SK-N-SH treated with all-trans-retinoic acid at 6 μM for 48 hours (cell line): ENCODE data around the gene AACS.
"Not testable (repeated sequence)": the region's sequence is repeated elsewhere in the genome, so short reads cannot be mapped to it uniquely, and the experiment has no call there.

Experiments used
- ATAC-seq: fragments of 200-7000 bp; cut with Tn5 transposase; 3 replicates; pipeline ENCODE4 v1.9.1; 2020; ENCODE audit warnings: mild to moderate bottlenecking, moderate library complexity
- ARNTL ChIP-seq: fragments of 450-650 bp; formaldehyde crosslinking; IDR thresholded peaks from 2 replicates; pipeline ENCODE4 v1.5.0; 2020; ENCODE audit warnings: low read depth, mild to moderate bottlenecking, moderate library complexity, borderline replicate concordance
- BACH2 ChIP-seq: fragments of 250-450 bp; sonication (Bioruptor Pico); IDR thresholded peaks from 2 replicates; pipeline ENCODE4 v1.9.0; 2021; ENCODE audit warnings: mild to moderate bottlenecking, borderline replicate concordance
- CREB5 ChIP-seq: fragments of 250-450 bp; sonication (Bioruptor Pico); IDR thresholded peaks from 2 replicates; pipeline ENCODE4 v1.5.1; 2020; ENCODE audit warnings: low read depth, mild to moderate bottlenecking, moderate library complexity
- CSDC2 ChIP-seq: fragments of 250-450 bp; sonication (Bioruptor Pico); IDR thresholded peaks from 2 replicates; pipeline ENCODE4 v1.5.0; 2020; ENCODE audit warnings: mild to moderate bottlenecking, moderate library complexity
- CSRNP3 ChIP-seq: fragments of 250-450 bp; sonication (Bioruptor Pico); IDR thresholded peaks from 2 replicates; pipeline ENCODE4 v1.5.1; 2021; ENCODE audit warnings: mild to moderate bottlenecking, moderate library complexity
- ESRRG ChIP-seq: fragments of 250-450 bp; sonication (Bioruptor Pico); IDR thresholded peaks from 2 replicates; pipeline ENCODE4 v1.6.1; 2021; ENCODE audit warnings: mild to moderate bottlenecking
- GLIS3 ChIP-seq: fragments of 250-450 bp; sonication (Bioruptor Pico); IDR thresholded peaks from 2 replicates; pipeline ENCODE4 v1.5.0; 2020; ENCODE audit warnings: mild to moderate bottlenecking, moderate library complexity
- ISL1 ChIP-seq: fragments of 250-450 bp; sonication (Bioruptor Pico); IDR thresholded peaks from 2 replicates; pipeline ENCODE4 v2.1.2; 2022; ENCODE audit warnings: mild to moderate bottlenecking, moderate library complexity
- PATZ1 ChIP-seq: fragments of 250-450 bp; sonication (Bioruptor Pico); IDR thresholded peaks from 2 replicates; pipeline ENCODE4 v1.8.0; 2020; ENCODE audit warnings: mild to moderate bottlenecking, moderate library complexity, borderline replicate concordance
- POU6F1 ChIP-seq: fragments of 250-450 bp; sonication (Bioruptor Pico); IDR thresholded peaks from 2 replicates; pipeline ENCODE4 v1.8.0; 2021; ENCODE audit warnings: low read depth, mild to moderate bottlenecking, moderate library complexity, borderline replicate concordance
- PPARA ChIP-seq: fragments of 250-450 bp; sonication (Bioruptor Pico); IDR thresholded peaks from 2 replicates; pipeline ENCODE4 v1.5.0; 2020; ENCODE audit warnings: mild to moderate bottlenecking, borderline replicate concordance
- RARB ChIP-seq: fragments of 250-450 bp; sonication (Bioruptor Pico); IDR thresholded peaks from 2 replicates; pipeline ENCODE4 v1.8.0; 2021; ENCODE audit warnings: mild to moderate bottlenecking, moderate library complexity
- SNAI2 ChIP-seq: fragments of 250-450 bp; sonication (Bioruptor Pico); IDR thresholded peaks from 2 replicates; pipeline ENCODE4 v1.5.0; 2020; ENCODE audit warnings: mild to moderate bottlenecking, moderate library complexity
- TCF4 ChIP-seq: fragments of 250-450 bp; sonication (Bioruptor Pico); IDR thresholded peaks from 2 replicates; pipeline ENCODE4 v1.8.0; 2021; ENCODE audit warnings: mild to moderate bottlenecking, moderate library complexity, borderline replicate concordance
- TOX ChIP-seq: fragments of 250-450 bp; sonication (Bioruptor Pico); IDR thresholded peaks from 2 replicates; pipeline ENCODE4 v1.8.0; 2021; ENCODE audit warnings: mild to moderate bottlenecking, moderate library complexity, borderline replicate concordance
- TSHZ2 ChIP-seq: fragments of 250-450 bp; sonication (Bioruptor Pico); IDR thresholded peaks from 2 replicates; pipeline ENCODE4 v1.5.0; 2020; ENCODE audit warnings: mild to moderate bottlenecking, moderate library complexity
- ZC3H10 ChIP-seq: fragments of 250-450 bp; sonication (Bioruptor Pico); IDR thresholded peaks from 2 replicates; pipeline ENCODE4 v1.5.1; 2021; ENCODE audit warnings: mild to moderate bottlenecking, moderate library complexity
- ZFP30 ChIP-seq: fragments of 450-650 bp; formaldehyde crosslinking; IDR thresholded peaks from 2 replicates; pipeline ENCODE4 v1.5.0; 2022; ENCODE audit warnings: mild to moderate bottlenecking, moderate library complexity
- ZNF565 ChIP-seq: fragments of 450-650 bp; formaldehyde crosslinking; conservative IDR thresholded peaks from 2 replicates; pipeline ENCODE4 v1.5.0; 2020; ENCODE audit warnings: low read depth, mild to moderate bottlenecking, moderate library complexity
- ZNF70 ChIP-seq: fragments of 450-650 bp; formaldehyde crosslinking; IDR thresholded peaks from 2 replicates; pipeline ENCODE4 v1.5.0; 2020; ENCODE audit warnings: mild to moderate bottlenecking, moderate library complexity

AACS gene

GRCh38 chr12:125140279-125141209 lies 75.3 kb downstream of the AACS start:
- ATAC-seq = peak; percentile 78
- TF ChIP-seq TOX (CRISPR knock-in tag) = no peak
- no peak for TF ChIP-seq ZNF565 (CRISPR knock-in tag)
- no peak for TF ChIP-seq TCF4
- TF ChIP-seq GLIS3 (CRISPR knock-in tag) = no peak
- no peak for TF ChIP-seq BACH2
- no peak for TF ChIP-seq CSDC2
- no peak for TF ChIP-seq ZNF70 (CRISPR knock-in tag)
- no peak for TF ChIP-seq POU6F1 (CRISPR knock-in tag)
- no peak for TF ChIP-seq CREB5
- no peak for TF ChIP-seq ARNTL (CRISPR knock-in tag)
- TF ChIP-seq PPARA = no peak
- TF ChIP-seq PATZ1 (CRISPR knock-in tag) = no peak
- no peak for TF ChIP-seq ZC3H10 (CRISPR knock-in tag)
- no peak for TF ChIP-seq CSRNP3 (CRISPR knock-in tag)
- TF ChIP-seq ZFP30 (CRISPR knock-in tag) = no peak
- no peak for TF ChIP-seq SNAI2 (CRISPR knock-in tag)
- no peak for TF ChIP-seq ISL1 (CRISPR knock-in tag)
- TF ChIP-seq ESRRG = no peak
- TF ChIP-seq RARB = no peak

GRCh38 chr12:125141210-125141573 lies 76.0 kb downstream of the AACS start:
- not testable (repeated sequence) for ATAC-seq

GRCh38 chr12:125142601-125143000 lies 77.4 kb downstream of the AACS start:
- ATAC-seq = no peak
- TF ChIP-seq SNAI2 (CRISPR knock-in tag) (no peak), ZNF565 (CRISPR knock-in tag) (no peak), CSDC2 (no peak), ESRRG (no peak), TCF4 (no peak), TSHZ2 (CRISPR knock-in tag) (no peak), POU6F1 (CRISPR knock-in tag) (no peak), PATZ1 (CRISPR knock-in tag) (no peak), TOX (CRISPR knock-in tag) (no peak), ZC3H10 (CRISPR knock-in tag) (no peak), GLIS3 (CRISPR knock-in tag) (no peak), RARB (no peak), ARNTL (CRISPR knock-in tag) (no peak), CREB5 (no peak)
